DMS53 (cell line): ENCODE results near the gene ISCA1.
A peak's percentile ranks its signal among the peaks of the same experiment; 100 is the strongest.
"Not testable (repeated sequence)": the region's sequence is repeated elsewhere in the genome, so short reads cannot be mapped to it uniquely, and the experiment has no call there.

Experiments used
- DNase-seq: peaks from one replicate; lab custom pipeline; 2025; lab: John Stamatoyannopoulos, UW

The ISCA1 gene

GRCh38 chr9:86282077-86282978 is at the start of gene ISCA1:
ISCA1 (minus strand) TSS chr9:86282538; CDS start chr9:86282458, 80 bp downstream.
- DNase-seq: peak; percentile 96

- no peak for DNase-seq
Observed at GRCh38 chr9:86330186-86330585, 47.8 kb upstream of the ISCA1 start.

GRCh38 chr9:86329649-86330048 is 47.3 kb upstream of the ISCA1 start:
- DNase-seq: no peak

- no peak for DNase-seq
Observed at GRCh38 chr9:86328156-86328555, 45.8 kb upstream of the ISCA1 start.

GRCh38 chr9:86326536-86326935 is 44.2 kb upstream of the ISCA1 start:
- no peak for DNase-seq

- DNase-seq: no peak
Observed at GRCh38 chr9:86324901-86325300, 42.6 kb upstream of the ISCA1 start.

- DNase-seq: no peak
Observed at GRCh38 chr9:86324308-86324707, 42.0 kb upstream of the ISCA1 start.

GRCh38 chr9:86322973-86323644 is 40.8 kb upstream of the ISCA1 start:
- no peak for DNase-seq

GRCh38 chr9:86321373-86321772 is 39.0 kb upstream of the ISCA1 start:
- no peak for DNase-seq

- no peak for DNase-seq
Observed at GRCh38 chr9:86318187-86318586, 35.8 kb upstream of the ISCA1 start.

- no peak for DNase-seq
Observed at GRCh38 chr9:86315078-86315477, 32.7 kb upstream of the ISCA1 start.

GRCh38 chr9:86312959-86313358 is 30.6 kb upstream of the ISCA1 start:
- not testable (repeated sequence) for DNase-seq

GRCh38 chr9:86308687-86309086 is 26.3 kb upstream of the ISCA1 start:
- no peak for DNase-seq

- DNase-seq: no peak
Observed at GRCh38 chr9:86304236-86304730, 21.9 kb upstream of the ISCA1 start.

- peak; percentile 51 for DNase-seq
Observed at GRCh38 chr9:86303316-86303975, 21.1 kb upstream of the ISCA1 start.

GRCh38 chr9:86301686-86302085 is 19.3 kb upstream of the ISCA1 start:
- no peak for DNase-seq

- DNase-seq: no peak
Observed at GRCh38 chr9:86300701-86301100, 18.4 kb upstream of the ISCA1 start.

GRCh38 chr9:86298873-86299272 is 16.5 kb upstream of the ISCA1 start:
- peak; percentile 75 for DNase-seq

- DNase-seq: not testable (repeated sequence)
Observed at GRCh38 chr9:86290341-86290740, 8.0 kb upstream of the ISCA1 start.

- no peak for DNase-seq
Observed at GRCh38 chr9:86288499-86289198, 6.3 kb upstream of the ISCA1 start.

- peak; percentile 35 for DNase-seq
Observed at GRCh38 chr9:86287013-86287412, 4.7 kb upstream of the ISCA1 start.

GRCh38 chr9:86286278-86286677 is 3.9 kb upstream of the ISCA1 start:
- no peak for DNase-seq
